ENCODE data around the gene MBOAT1.
"Not testable (repeated sequence)": the region's sequence is repeated elsewhere in the genome, so short reads cannot be mapped to it uniquely, and the experiment has no call there.

Gene MBOAT1

DNA sequence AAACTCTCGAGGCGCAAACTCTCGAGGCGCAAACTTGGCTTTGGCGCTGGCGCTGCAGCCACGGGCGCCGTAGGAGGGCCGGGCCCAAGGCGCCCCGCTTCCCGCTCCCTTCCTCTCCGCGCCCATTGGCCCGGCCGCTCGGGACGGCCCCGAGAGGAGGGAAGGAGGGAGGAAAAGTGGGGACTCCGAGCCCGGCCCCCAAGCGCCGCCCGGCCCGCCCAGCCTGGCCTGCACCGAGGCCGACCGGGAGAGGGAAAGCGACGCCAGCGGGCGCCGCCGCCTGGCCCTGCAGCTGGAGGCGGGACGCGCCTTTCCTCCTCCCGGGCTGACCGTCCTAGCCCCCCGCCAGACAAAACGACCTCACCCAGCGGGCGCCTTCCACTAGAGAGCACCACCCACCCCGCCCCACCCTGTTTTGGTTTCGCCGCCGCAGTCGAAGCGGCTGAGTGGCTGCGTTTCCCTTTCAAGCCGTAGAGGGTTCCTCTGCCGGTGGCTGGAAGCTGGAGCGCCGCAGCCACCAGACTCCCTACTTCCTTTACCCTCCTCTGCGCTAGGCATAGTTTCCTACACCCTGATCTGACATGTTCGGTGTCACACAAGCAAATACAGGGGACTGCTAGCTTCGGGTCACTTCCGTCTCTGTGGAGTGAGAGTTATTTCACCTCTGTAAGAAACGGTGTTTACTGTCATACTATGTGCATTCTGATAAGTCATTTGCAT is at the start of gene MBOAT1:
Gene MBOAT1 (minus strand): TSS at position 78 of the 720 bp plus-strand sequence. CDS start 235 bp downstream, outside the sequence.
- in situ Hi-C loops (cut with MboI; ENCODE audit: low sequenced_read_pairs) = no loop called here

DNA sequence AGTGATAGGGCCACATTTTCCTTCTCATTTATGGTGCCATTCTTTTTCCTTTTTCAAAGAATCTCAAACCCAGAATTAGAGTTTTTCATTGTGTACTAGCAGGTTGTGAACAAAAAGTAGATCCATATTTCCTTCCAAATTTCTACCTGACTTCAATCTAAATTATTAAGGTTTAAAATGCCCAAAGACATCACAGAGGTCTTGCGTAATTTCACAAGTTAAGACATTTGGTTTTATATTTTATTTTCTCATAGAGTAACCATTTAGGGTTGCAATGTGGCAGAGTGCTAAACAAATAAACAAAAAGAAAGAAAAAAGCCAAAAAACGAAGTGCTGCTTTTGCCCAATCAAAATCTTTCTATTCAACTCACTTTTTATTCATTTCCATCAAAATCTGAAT is 49.4 kb upstream of the MBOAT1 start:
- in situ Hi-C loops (cut with MboI; ENCODE audit: low sequenced_read_pairs) = no loop called here

GRCh38 chr6:20260360-20260759 is 48.1 kb upstream of the MBOAT1 start:
- in situ Hi-C loops (cut with MboI; ENCODE audit: low sequenced_read_pairs) = no loop called here

DNA sequence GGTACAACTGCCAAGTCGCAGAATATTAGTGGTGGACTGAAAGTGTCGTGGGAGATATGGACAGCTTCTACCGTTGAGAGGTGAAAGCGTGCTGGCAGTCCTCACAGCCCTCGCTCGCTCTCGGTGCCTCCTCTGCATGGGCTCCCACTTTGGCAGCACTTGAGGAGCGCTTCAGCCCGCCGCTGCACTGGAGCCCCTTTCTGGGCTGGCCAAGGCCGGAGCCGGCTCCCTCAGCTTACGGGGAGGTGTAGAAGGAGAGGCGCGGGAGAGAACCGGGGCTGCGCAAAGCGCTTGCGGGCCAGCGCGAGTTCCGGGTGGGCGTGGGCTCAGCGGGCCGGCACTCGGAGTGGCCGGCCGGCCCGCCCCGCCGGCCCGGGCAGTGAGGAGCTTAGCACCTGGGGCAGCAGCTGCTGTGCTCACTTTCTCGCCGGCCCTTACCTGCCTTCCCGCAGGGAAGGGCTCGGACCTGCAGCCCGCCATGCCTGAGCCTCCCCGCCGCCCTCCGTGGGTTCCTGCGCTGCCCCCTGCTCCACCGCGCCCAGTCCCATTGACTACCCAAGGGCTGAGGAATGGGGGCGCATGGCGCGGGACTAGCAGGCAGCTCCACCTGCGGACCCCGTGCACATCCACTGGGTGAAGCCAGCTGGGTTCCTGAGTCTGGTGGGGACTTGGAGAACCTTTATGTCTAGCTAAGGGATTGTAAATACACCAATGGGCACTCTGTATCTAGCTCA is 47.2 kb upstream of the MBOAT1 start:
- in situ Hi-C loops (cut with MboI; ENCODE audit: low sequenced_read_pairs) = no loop called here

GRCh38 chr6:20255428-20255827 is 43.2 kb upstream of the MBOAT1 start:
- in situ Hi-C loops (cut with MboI; ENCODE audit: low sequenced_read_pairs) = no loop called here

DNA sequence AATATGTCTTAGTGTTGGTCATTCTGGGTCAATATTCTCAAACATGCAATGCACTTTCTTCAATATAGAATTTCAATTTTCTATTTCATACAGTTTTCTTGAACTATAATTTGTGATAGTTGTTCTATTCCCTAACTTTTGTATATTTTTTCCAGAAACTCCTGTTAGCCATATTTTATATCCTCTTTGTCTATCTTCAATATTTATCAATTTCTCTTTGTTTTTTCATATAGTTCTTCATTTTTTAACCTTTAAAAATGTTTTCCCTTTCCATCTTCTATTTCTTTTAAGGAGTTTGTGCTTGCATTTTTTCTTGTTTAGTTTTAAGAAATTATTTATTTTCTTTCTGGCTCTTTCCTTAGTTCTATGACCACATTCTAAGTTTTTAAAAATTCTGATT is 42.0 kb upstream of the MBOAT1 start:
- in situ Hi-C loops (cut with MboI; ENCODE audit: low sequenced_read_pairs) = no loop called here

- in situ Hi-C loops (cut with MboI; ENCODE audit: low sequenced_read_pairs) = no loop called here
Observed at GRCh38 chr6:20253021-20253420, 40.8 kb upstream of the MBOAT1 start.

GRCh38 chr6:20252311-20252710 is 40.0 kb upstream of the MBOAT1 start:
- in situ Hi-C loops (cut with MboI; ENCODE audit: low sequenced_read_pairs) = no loop called here

DNA sequence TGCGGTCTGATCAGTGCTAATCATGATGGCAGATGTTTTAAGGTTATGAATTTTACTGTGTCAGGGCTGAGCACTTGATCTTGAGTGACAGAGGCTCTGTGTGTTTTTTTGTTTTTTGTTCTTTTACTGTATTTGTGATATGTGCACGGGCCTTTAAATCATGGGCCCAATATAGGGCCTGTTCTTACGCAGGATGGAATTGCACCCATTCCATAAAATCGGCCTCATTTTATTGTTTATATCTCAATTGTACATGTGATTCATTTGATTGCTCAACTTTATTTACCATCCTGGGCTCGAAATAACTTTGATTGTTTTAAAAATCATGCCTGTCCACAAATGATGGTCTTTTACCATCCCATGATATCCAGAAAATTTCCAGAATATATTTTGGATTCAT is 39.3 kb upstream of the MBOAT1 start:
- in situ Hi-C loops (cut with MboI; ENCODE audit: low sequenced_read_pairs) = no loop called here

DNA sequence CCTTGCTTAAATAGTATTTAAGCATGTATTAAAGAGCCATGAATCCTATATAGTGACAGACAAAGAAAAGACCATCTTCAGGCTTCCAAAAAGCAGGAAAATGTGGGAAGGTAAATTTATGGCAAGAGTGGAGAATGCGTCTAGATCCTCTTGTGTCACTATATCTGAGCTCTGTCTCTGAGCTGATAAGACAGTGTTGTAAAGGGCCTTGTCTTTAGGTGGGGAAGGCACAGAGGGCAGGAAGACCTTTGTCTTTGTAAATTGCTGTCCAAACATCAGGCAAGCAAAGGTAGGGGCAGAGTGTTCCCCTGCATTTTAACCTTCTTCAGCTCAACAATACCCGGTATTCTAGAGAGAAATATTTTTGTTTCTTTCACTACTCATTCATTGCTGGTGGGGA is 33.9 kb upstream of the MBOAT1 start:
- in situ Hi-C loops (cut with MboI; ENCODE audit: low sequenced_read_pairs) = no loop called here

DNA sequence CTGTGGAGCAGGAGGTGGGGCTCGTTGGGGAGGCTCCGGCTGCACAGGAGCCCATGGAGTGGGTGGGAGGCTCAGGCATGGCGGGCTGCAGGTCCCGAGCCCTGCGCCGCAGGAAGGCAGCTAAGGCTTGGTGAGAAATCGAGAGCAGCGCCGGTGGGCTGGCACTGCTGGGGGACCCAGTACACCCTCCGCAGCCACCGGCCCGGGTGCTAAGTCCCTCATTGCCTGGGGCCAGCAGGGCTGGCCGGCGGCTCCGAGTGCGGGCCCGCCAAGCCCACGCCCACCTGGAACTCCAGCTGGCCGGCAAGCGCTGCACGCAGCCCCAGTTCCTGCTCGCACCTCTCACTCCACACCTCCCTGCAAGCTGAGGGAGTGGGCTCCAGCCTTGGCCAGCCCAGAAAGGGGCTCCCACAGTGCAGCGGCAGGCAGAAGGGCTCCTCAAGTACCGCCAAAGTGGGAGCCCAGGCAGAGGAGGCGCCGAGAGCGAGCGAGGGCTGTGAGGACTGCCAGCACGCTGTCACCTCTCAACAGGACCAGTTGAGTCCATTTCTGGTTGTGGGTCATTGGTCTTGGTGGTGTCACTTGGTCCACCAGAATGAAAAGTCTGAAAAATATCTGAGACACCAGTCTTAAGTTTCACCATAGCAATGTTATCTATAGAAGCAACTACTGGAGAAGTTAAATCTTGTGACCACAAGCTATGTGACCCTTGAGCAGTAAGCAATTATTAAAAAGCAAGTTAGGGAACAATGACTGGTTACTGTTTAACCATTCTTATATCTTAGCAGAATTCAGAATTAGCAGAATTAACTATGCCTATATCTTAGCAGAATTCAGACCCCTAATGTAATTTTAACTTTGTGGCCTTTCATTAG is 32.8 kb upstream of the MBOAT1 start:
- in situ Hi-C loops (cut with MboI; ENCODE audit: low sequenced_read_pairs) = not testable (repeated sequence)

- in situ Hi-C loops (cut with MboI; ENCODE audit: low sequenced_read_pairs) = no loop called here
Observed at GRCh38 chr6:20243288-20243687, 31.0 kb upstream of the MBOAT1 start.

DNA sequence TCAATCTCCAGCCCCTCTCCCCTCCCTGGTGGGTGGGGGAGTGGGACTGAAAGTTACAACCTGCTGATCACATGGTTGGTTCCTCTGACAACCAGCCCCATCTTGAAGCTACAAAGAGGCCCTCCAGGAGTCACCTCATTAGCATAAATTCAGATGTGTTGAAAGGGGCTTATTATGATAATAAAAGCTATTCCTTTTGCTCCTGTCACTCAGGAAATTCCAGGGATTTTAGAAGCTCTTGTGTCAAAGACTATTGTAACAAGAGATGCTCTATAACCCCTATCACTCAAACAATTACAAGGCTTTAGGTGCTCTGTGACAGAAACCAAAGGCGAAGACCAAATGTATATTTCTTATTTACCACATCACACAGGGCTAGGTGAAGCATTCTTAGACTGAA is 30.1 kb upstream of the MBOAT1 start:
- in situ Hi-C loops (cut with MboI; ENCODE audit: low sequenced_read_pairs) = no loop called here

GRCh38 chr6:20241102-20241501 is 28.8 kb upstream of the MBOAT1 start:
- in situ Hi-C loops (cut with MboI; ENCODE audit: low sequenced_read_pairs) = no loop called here

- in situ Hi-C loops (cut with MboI; ENCODE audit: low sequenced_read_pairs) = no loop called here
Observed at GRCh38 chr6:20238688-20239587, 26.7 kb upstream of the MBOAT1 start.

DNA sequence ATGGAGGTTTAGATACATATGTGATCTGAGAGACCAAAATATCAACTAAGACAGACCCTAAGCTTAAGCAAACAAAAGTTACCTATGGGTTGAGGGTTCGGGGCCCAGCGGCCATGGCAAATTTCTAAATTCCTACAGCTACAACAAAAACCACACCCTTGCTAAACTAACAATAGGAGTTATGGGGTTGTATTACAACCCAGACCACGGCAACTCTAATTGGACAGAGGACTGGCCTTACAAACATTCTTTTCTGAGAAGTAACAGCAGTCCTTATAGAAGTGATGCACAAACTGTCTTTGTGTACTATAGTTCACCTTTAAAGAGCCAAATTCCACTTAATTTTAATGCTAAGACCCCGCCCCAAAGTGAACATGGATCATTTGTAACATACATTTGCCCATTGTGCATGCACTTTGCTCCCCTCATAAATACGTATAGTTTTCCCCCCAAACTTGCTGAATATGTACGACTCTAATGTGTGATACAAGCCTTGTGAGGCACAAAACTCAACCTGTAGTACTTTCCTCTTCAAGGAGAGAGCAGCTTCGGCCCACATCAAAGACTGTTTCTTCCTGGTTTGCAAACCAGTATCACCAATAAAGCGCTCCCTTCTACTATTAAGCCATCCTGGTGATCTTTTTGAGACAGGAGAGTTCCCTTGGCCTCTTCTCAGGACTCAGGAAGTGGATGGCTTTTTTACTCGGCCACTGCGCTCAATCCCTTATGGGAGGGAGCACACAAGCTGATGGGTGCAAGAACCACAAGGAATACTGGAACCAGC is 25.6 kb upstream of the MBOAT1 start:
- in situ Hi-C loops (cut with MboI; ENCODE audit: low sequenced_read_pairs) = no loop called here

DNA sequence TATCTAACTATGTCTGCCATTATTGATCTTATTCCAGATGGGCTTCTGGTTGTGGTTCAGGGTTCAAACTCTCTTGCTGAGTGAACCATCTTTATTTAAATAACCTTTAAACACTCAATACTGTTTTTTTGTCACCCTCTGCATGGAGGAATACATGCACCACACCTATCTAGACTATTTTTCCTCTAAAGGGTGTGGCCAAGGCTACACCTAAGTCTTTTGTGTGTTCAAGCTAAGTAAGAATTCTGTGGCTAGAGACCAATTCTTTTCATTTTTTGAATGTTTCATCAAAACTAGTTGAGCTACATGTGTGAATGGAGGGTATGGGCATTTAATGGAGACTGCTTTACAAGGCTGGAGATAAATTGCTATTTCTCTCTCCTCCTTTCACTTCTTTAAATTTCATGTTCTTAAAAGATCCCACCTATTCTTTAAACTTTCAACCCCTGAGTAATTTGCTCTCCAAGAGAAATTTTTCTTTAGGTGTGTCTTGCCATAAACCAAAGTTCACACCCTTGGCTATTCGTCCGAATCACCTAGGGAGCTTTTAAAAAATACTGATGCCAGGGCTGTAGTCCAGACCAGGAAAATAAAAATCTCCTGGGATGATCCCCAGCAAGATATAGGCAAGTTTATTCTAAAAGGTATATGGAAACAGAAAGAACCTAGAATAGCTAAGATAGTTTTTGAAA is 24.8 kb upstream of the MBOAT1 start:
- in situ Hi-C loops (cut with MboI; ENCODE audit: low sequenced_read_pairs) = no loop called here

DNA sequence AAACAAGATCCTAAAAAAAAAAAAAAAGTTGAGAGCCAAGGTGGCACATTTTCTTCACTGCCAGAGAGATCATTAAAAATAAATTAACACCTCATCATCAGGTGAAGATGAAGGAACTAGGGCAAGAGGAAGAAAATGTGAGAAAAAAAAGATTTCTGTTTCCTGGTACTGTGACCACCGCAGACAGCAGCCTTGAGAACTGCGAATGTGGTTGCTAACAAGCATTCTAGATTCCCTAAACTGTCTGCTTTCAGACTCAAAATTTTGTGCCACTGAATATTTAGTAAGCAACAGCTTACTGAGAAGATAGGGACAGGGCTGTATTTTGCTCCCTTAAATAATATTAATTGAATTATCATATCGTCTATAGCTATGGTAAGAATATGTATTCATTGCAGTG is 24.1 kb upstream of the MBOAT1 start:
- in situ Hi-C loops (cut with MboI; ENCODE audit: low sequenced_read_pairs) = no loop called here

DNA sequence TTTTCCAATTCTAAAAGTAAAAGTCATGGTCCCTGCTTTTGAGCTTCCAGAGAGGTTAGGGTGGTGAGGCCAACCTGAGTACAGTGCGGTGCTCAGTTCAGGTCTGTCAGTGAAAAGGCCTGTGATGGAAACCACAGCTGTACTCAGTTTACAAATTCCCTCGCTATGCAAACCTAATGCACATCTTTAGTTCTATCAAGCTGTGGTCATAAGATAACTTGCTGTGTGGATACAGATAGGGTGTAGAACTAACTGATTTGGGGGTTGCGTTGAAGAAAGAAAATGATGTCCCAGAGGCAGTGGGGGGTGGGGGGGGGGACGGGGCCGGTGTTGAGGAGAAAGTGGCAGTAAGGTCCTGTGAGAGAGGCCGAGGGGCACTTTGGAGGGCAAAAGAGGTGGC is 22.8 kb upstream of the MBOAT1 start:
- in situ Hi-C loops (cut with MboI; ENCODE audit: low sequenced_read_pairs) = no loop called here

Measured in HL-60/S4 treated with retinoic acid at 250 ng/mL for 4 days and 3 days (cell line).